T47D (cell line): ENCODE data around the gene CYP2A13.
"Not testable (repeated sequence)": the region's sequence is repeated elsewhere in the genome, so short reads cannot be mapped to it uniquely, and the experiment has no call there.

Experiments
- DNase-seq, 2 experiments: peaks; one replicate each; pipeline versions ENCODE4 v3.0.0 to v3.0.0-alpha.2; 2011 to 2012; ENCODE audit warnings: low read depth in 1 of 2, low spot score in 1 of 2
- JUND ChIP-seq: IDR thresholded peaks from 2 replicates; pipeline ENCODE4 v1.6.1; 2012; ENCODE audit warnings: low read depth
- in situ Hi-C: cut with HindIII; loops from 2 replicates; pipeline ENCODE4 v1.10.0; 2016; ENCODE audit warnings: low sequenced_read_pairs, low pct_unique_long_range_greater_than_20kb

CYP2A13 gene

GRCh38 chr19:41128692-41129091, 40.4 kb downstream of the CYP2A13 start:
- in situ Hi-C loops: no loop called here
- TF ChIP-seq JUND: no peak
- no peak for DNase-seq

- in situ Hi-C loops: no loop called here
- no peak for TF ChIP-seq JUND
- no peak for DNase-seq
Observed at GRCh38 chr19:41131186-41131585, 42.9 kb downstream of the CYP2A13 start.

GRCh38 chr19:41133260-41133659, 45.0 kb downstream of the CYP2A13 start:
- in situ Hi-C loops: no loop called here
- DNase-seq: peak in 1 of 2 experiments; percentile 10
- TF ChIP-seq JUND: no peak

- no peak for TF ChIP-seq JUND
- in situ Hi-C loops: no loop called here
- DNase-seq: no peak
Observed at GRCh38 chr19:41134616-41135015, 46.4 kb downstream of the CYP2A13 start.

- in situ Hi-C loops, DNase-seq: not testable (repeated sequence)
Observed at GRCh38 chr19:41135390-41136384, 47.4 kb downstream of the CYP2A13 start.

GRCh38 chr19:41136636-41137455, 48.6 kb downstream of the CYP2A13 start:
- DNase-seq: no peak
- TF ChIP-seq JUND: no peak
- in situ Hi-C loops: no loop called here

- in situ Hi-C loops: no loop called here
- TF ChIP-seq JUND: no peak
- DNase-seq: peak in 1 of 2 experiments; percentile 91
Observed at GRCh38 chr19:41144403-41144802, 56.2 kb downstream of the CYP2A13 start.
